ENCODE results near the gene PDLIM5. TPM values are rescaled to one million over a fixed set of nuclear protein-coding genes. Genes with fewer than 3 reads are reported as not detected.

The PDLIM5 gene
- total RNA-seq, 1 experiment from 2014 or later: 53.8 TPM

GRCh38 chr4:94640151-94640550, 188.4 kb downstream of the PDLIM5 start:
- Histone ChIP-seq H3K4me3 (ENCODE audit: low read length) (no peak overlapping the region), H3K4me2 (ENCODE audit: low read depth, low read length, poor library complexity, severe bottlenecking) (no peak overlapping the region), H3K27me3 (ENCODE audit: low read length) (no peaks in the 10 kb centered on the region), H3K9me2 (replicated peaks; ENCODE audit: insufficient read depth, low read length) (no peaks in the 10 kb centered on the region), H4K20me1 (ENCODE audit: insufficient read depth, low read depth, low read length) (no peaks in the 10 kb centered on the region), H3K27ac (ENCODE audit: low read length) (no peak overlapping the region), H3K36me3 (ENCODE audit: insufficient read depth, low read length) (no peaks in the 10 kb centered on the region), H3K9ac (ENCODE audit: low read length) (no peak overlapping the region), H3K79me2 (ENCODE audit: low read length) (no peaks in the 10 kb centered on the region), H3K4me1 (ENCODE audit: low read length) (no peaks in the 10 kb centered on the region), H3K9me3 (ENCODE audit: low read length) (no peaks in the 10 kb centered on the region), H2AFZ (ENCODE audit: low read length) (no peak overlapping the region)
- DNase-seq: no peak

DNA sequence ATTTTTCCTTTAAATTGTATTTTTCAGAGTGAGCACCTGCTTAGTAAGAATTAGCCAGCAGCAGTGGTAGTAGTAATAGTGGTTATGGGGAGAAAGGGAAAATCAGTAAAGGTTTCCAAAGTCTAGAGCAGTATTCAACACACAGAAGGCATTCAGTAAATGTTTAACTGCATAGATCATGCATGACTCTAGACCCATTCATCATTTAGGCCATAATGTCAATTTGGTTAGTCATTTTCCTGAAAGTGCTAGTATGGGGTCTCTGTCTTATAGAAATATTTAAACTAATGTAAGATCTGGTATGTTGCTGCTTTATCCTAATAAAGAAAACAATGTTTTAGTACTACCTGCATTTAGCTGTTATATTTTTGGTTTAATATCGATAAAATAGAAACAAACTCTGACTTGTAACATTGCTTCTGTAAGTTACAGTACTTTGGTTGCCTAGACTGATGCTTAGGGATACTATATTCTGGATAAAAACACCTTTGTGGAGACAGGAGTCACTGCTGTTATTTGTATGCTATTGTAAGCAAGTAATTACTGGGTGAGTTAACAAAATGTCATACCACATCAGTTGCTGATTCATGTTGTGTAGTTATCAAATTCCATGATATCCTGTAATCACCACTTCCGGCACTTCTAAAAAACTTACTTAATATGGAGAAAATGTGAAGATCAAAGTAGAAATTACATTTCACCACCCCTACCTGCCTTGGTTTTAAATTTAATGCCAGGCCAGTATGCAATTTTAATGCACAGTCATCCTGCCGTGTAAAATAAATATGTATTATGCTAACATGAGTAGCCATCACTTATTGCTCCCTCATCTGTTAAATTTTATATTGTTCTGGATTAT, 190.2 kb downstream of the PDLIM5 start:
- Histone ChIP-seq H3K36me3 (ENCODE audit: insufficient read depth, low read length) (no peaks in the 10 kb centered on the region), H3K27me3 (ENCODE audit: low read length) (no peaks in the 10 kb centered on the region), H3K79me2 (ENCODE audit: low read length) (no peaks in the 10 kb centered on the region), H4K20me1 (ENCODE audit: insufficient read depth, low read depth, low read length) (no peaks in the 10 kb centered on the region), H3K9me3 (ENCODE audit: low read length) (no peaks in the 10 kb centered on the region), H3K9me2 (replicated peaks; ENCODE audit: insufficient read depth, low read length) (no peaks in the 10 kb centered on the region), H3K9ac (ENCODE audit: low read length) (no peak overlapping the region), H3K4me3 (ENCODE audit: low read length) (no peak overlapping the region), H3K4me2 (ENCODE audit: low read depth, low read length, poor library complexity, severe bottlenecking) (no peak overlapping the region), H3K27ac (ENCODE audit: low read length) (no peak overlapping the region), H3K4me1 (ENCODE audit: low read length) (no peaks in the 10 kb centered on the region), H2AFZ (ENCODE audit: low read length) (no peak overlapping the region)
- DNase-seq: no peak

GRCh38 chr4:94642561-94642866, 190.8 kb downstream of the PDLIM5 start:
- no peaks in the 10 kb centered on the region for H3K79me2 ChIP-seq (ENCODE audit: low read length)
- H3K4me3 ChIP-seq (ENCODE audit: low read length): no peak overlapping the region
- DNase-seq: no peak
- H3K27me3 ChIP-seq (ENCODE audit: low read length): no peaks in the 10 kb centered on the region
- H3K27ac ChIP-seq (ENCODE audit: low read length): no peak overlapping the region
- H3K4me2 ChIP-seq (ENCODE audit: low read depth, low read length, poor library complexity, severe bottlenecking): no peak overlapping the region
- H3K36me3 ChIP-seq (ENCODE audit: insufficient read depth, low read length): no peaks in the 10 kb centered on the region
- no peaks in the 10 kb centered on the region for H3K4me1 ChIP-seq (ENCODE audit: low read length)
- no peaks in the 10 kb centered on the region for H3K9me2 ChIP-seq (replicated peaks; ENCODE audit: insufficient read depth, low read length)
- H3K9me3 ChIP-seq (ENCODE audit: low read length): no peaks in the 10 kb centered on the region
- no peak overlapping the region for H2AFZ ChIP-seq (ENCODE audit: low read length)
- no peaks in the 10 kb centered on the region for H4K20me1 ChIP-seq (ENCODE audit: insufficient read depth, low read depth, low read length)
- H3K9ac ChIP-seq (ENCODE audit: low read length): no peak overlapping the region

DNA sequence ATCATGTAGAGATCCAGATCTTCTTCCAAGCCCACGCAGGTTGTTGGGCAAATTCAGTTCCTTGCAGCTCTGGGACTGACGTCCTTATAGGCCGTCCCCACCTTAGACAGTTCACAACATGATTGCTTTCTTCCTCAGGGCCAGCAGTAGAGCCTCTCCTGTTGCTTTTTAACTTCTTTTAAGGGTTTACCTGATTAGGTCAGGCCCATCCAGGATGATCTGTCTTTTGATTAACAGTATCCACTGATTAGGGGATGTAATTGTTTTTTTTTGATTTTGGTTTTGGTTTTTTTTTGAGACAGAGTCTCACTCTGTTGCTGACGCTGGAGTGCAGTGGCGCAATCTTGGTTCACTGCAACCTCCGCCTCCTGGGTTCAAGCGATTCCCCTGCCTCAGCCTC, 197.0 kb downstream of the PDLIM5 start:
- DNase-seq: no peak
- no peak overlapping the region for H3K4me2 ChIP-seq (ENCODE audit: low read depth, low read length, poor library complexity, severe bottlenecking)
- no peak overlapping the region for H3K9ac ChIP-seq (ENCODE audit: low read length)
- no peaks in the 10 kb centered on the region for H3K79me2 ChIP-seq (ENCODE audit: low read length)
- no peaks in the 10 kb centered on the region for H4K20me1 ChIP-seq (ENCODE audit: insufficient read depth, low read depth, low read length)
- no peak overlapping the region for H2AFZ ChIP-seq (ENCODE audit: low read length)
- H3K27ac ChIP-seq (ENCODE audit: low read length): no peak overlapping the region
- H3K9me2 ChIP-seq (replicated peaks; ENCODE audit: insufficient read depth, low read length): no peaks in the 10 kb centered on the region
- no peaks in the 10 kb centered on the region for H3K36me3 ChIP-seq (ENCODE audit: insufficient read depth, low read length)
- H3K27me3 ChIP-seq (ENCODE audit: low read length): no peaks in the 10 kb centered on the region
- no peak overlapping the region for H3K4me3 ChIP-seq (ENCODE audit: low read length)
- H3K9me3 ChIP-seq (ENCODE audit: low read length): no peaks in the 10 kb centered on the region
- no peaks in the 10 kb centered on the region for H3K4me1 ChIP-seq (ENCODE audit: low read length)

GRCh38 chr4:94649381-94650133, 197.8 kb downstream of the PDLIM5 start:
- Histone ChIP-seq H2AFZ (ENCODE audit: low read length) (no peak overlapping the region), H3K27ac (ENCODE audit: low read length) (no peak overlapping the region), H4K20me1 (ENCODE audit: insufficient read depth, low read depth, low read length) (no peaks in the 10 kb centered on the region), H3K4me1 (ENCODE audit: low read length) (no peaks in the 10 kb centered on the region), H3K79me2 (ENCODE audit: low read length) (no peaks in the 10 kb centered on the region), H3K9ac (ENCODE audit: low read length) (no peak overlapping the region), H3K4me3 (ENCODE audit: low read length) (no peak overlapping the region), H3K27me3 (ENCODE audit: low read length) (no peaks in the 10 kb centered on the region), H3K4me2 (ENCODE audit: low read depth, low read length, poor library complexity, severe bottlenecking) (no peak overlapping the region), H3K9me3 (ENCODE audit: low read length) (no peaks in the 10 kb centered on the region), H3K9me2 (replicated peaks; ENCODE audit: insufficient read depth, low read length) (no peaks in the 10 kb centered on the region), H3K36me3 (ENCODE audit: insufficient read depth, low read length) (no peaks in the 10 kb centered on the region)
- no peak for DNase-seq

DNA sequence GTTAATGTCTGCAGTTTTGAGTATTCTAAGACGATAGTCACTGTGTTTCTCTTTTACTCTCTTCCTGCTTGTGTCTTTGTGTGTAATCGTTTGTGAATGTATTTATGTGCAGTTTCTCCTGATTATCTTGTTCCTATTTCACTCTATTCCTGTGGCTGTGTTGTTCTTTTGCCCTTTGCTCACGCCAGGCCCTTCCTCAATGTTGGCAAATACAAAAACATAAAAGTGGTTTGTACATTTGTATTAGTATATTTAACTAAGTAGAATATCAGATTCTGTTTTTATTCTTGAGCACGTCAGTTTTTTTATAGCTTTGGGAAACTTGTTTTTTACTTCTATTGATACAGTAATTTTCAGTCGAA, 198.4 kb downstream of the PDLIM5 start:
- Histone ChIP-seq H3K27ac (ENCODE audit: low read length) (no peak overlapping the region), H3K4me1 (ENCODE audit: low read length) (no peaks in the 10 kb centered on the region), H3K36me3 (ENCODE audit: insufficient read depth, low read length) (no peaks in the 10 kb centered on the region), H3K27me3 (ENCODE audit: low read length) (no peaks in the 10 kb centered on the region), H4K20me1 (ENCODE audit: insufficient read depth, low read depth, low read length) (no peaks in the 10 kb centered on the region), H3K9me2 (replicated peaks; ENCODE audit: insufficient read depth, low read length) (no peaks in the 10 kb centered on the region), H3K4me2 (ENCODE audit: low read depth, low read length, poor library complexity, severe bottlenecking) (no peak overlapping the region), H3K4me3 (ENCODE audit: low read length) (no peak overlapping the region), H3K9me3 (ENCODE audit: low read length) (no peaks in the 10 kb centered on the region), H3K79me2 (ENCODE audit: low read length) (no peaks in the 10 kb centered on the region), H3K9ac (ENCODE audit: low read length) (no peak overlapping the region), H2AFZ (ENCODE audit: low read length) (no peak overlapping the region)
- no peak for DNase-seq

GRCh38 chr4:94650690-94651089, 198.9 kb downstream of the PDLIM5 start:
- Histone ChIP-seq H3K27ac (ENCODE audit: low read length) (no peak overlapping the region), H3K4me1 (ENCODE audit: low read length) (no peaks in the 10 kb centered on the region), H3K9me3 (ENCODE audit: low read length) (no peaks in the 10 kb centered on the region), H3K4me2 (ENCODE audit: low read depth, low read length, poor library complexity, severe bottlenecking) (no peak overlapping the region), H3K36me3 (ENCODE audit: insufficient read depth, low read length) (no peaks in the 10 kb centered on the region), H3K9me2 (replicated peaks; ENCODE audit: insufficient read depth, low read length) (no peaks in the 10 kb centered on the region), H2AFZ (ENCODE audit: low read length) (no peak overlapping the region), H3K9ac (ENCODE audit: low read length) (no peak overlapping the region), H3K27me3 (ENCODE audit: low read length) (no peaks in the 10 kb centered on the region), H3K4me3 (ENCODE audit: low read length) (no peak overlapping the region), H4K20me1 (ENCODE audit: insufficient read depth, low read depth, low read length) (no peaks in the 10 kb centered on the region), H3K79me2 (ENCODE audit: low read length) (no peaks in the 10 kb centered on the region)
- no peak for DNase-seq

- Histone ChIP-seq H3K4me2 (ENCODE audit: low read depth, low read length, poor library complexity, severe bottlenecking) (no peak overlapping the region), H3K4me1 (ENCODE audit: low read length) (no peaks in the 10 kb centered on the region), H4K20me1 (ENCODE audit: insufficient read depth, low read depth, low read length) (no peaks in the 10 kb centered on the region), H3K79me2 (ENCODE audit: low read length) (no peaks in the 10 kb centered on the region), H2AFZ (ENCODE audit: low read length) (no peak overlapping the region), H3K4me3 (ENCODE audit: low read length) (no peak overlapping the region), H3K27me3 (ENCODE audit: low read length) (no peaks in the 10 kb centered on the region), H3K27ac (ENCODE audit: low read length) (no peak overlapping the region), H3K36me3 (ENCODE audit: insufficient read depth, low read length) (no peaks in the 10 kb centered on the region), H3K9ac (ENCODE audit: low read length) (no peak overlapping the region), H3K9me3 (ENCODE audit: low read length) (no peaks in the 10 kb centered on the region), H3K9me2 (replicated peaks; ENCODE audit: insufficient read depth, low read length) (no peaks in the 10 kb centered on the region)
- DNase-seq: no peak
Measured at GRCh38 chr4:94653095-94653649, 201.4 kb downstream of the PDLIM5 start.
